GM21576 (cell line): ENCODE results near the gene CAND1.

ENCODE experiments used
- ATAC-seq: cut with Tn5 transposase; IDR thresholded peaks from one replicate; pipeline ENCODE4 v1.9.1; 2021; ENCODE audit warnings: mild to moderate bottlenecking, moderate library complexity; ENCODE audit not compliant: unreplicated experiment

CAND1 gene

GRCh38 chr12:67280088-67280487 is 10.9 kb downstream of the CAND1 start:
- ATAC-seq: no peak

- no peak for ATAC-seq
Measured at GRCh38 chr12:67280572-67280971, 11.4 kb downstream of the CAND1 start.

GRCh38 chr12:67284561-67284960 is 15.4 kb downstream of the CAND1 start:
- ATAC-seq: no peak

GRCh38 chr12:67286257-67286656 is 17.1 kb downstream of the CAND1 start:
- ATAC-seq: no peak

- no peak for ATAC-seq
Measured at GRCh38 chr12:67287311-67287710, 18.2 kb downstream of the CAND1 start.

- no peak for ATAC-seq
Measured at GRCh38 chr12:67288561-67288960, 19.4 kb downstream of the CAND1 start.

GRCh38 chr12:67290378-67290777 is 21.2 kb downstream of the CAND1 start:
- no peak for ATAC-seq

- ATAC-seq: no peak
Measured at GRCh38 chr12:67299526-67299925, 30.4 kb downstream of the CAND1 start.

GRCh38 chr12:67299926-67300325 is 30.8 kb downstream of the CAND1 start:
- ATAC-seq: no peak

- no peak for ATAC-seq
Measured at GRCh38 chr12:67302162-67302561, 33.0 kb downstream of the CAND1 start.

- no peak for ATAC-seq
Measured at GRCh38 chr12:67305544-67305943, 36.4 kb downstream of the CAND1 start.

- ATAC-seq: no peak
Measured at GRCh38 chr12:67306712-67307111, 37.6 kb downstream of the CAND1 start.

GRCh38 chr12:67315661-67316060 is 46.5 kb downstream of the CAND1 start:
- no peak for ATAC-seq

- no peak for ATAC-seq
Measured at GRCh38 chr12:67318786-67319185, 49.6 kb downstream of the CAND1 start.

- ATAC-seq: no peak
Measured at GRCh38 chr12:67319936-67320335, 50.8 kb downstream of the CAND1 start.

- ATAC-seq: no peak
Measured at GRCh38 chr12:67320614-67321295, 51.6 kb downstream of the CAND1 start.

- no peak for ATAC-seq
Measured at GRCh38 chr12:67322580-67322979, 53.4 kb downstream of the CAND1 start.

- no peak for ATAC-seq
Measured at GRCh38 chr12:67323007-67323406, 53.8 kb downstream of the CAND1 start.

GRCh38 chr12:67326637-67327036 is 57.5 kb downstream of the CAND1 start:
- ATAC-seq: no peak

- ATAC-seq: no peak
Measured at GRCh38 chr12:67327466-67327865, 58.3 kb downstream of the CAND1 start.

GRCh38 chr12:67331123-67331522 is 62.0 kb downstream of the CAND1 start:
- no peak for ATAC-seq

- ATAC-seq: no peak
Measured at GRCh38 chr12:67331828-67332227, 62.7 kb downstream of the CAND1 start.

GRCh38 chr12:67333649-67334048 is 64.5 kb downstream of the CAND1 start:
- ATAC-seq: no peak
